OCI-LY3 (cell line): Measurements from ENCODE around the gene BAZ2B.

Source experiments
- H2AFZ ChIP-seq: fragments of 200-600, 300-600 bp; shearing (Covaris generic); 2 replicates; pipeline ENCODE4 v1.6.0; 2014; ENCODE audit warnings: antibody characterized with exemption, low read depth, low read length
- H3K27ac ChIP-seq: fragments of 200-600, 300-600 bp; sonication (generic); 2 replicates; pipeline ENCODE4 v1.5.1; 2014; ENCODE audit warnings: mild to moderate bottlenecking, low read length, moderate library complexity, mixed read lengths
- H3K27me3 ChIP-seq: fragments of 200-600, 300-600 bp; sonication (generic); 2 replicates; pipeline ENCODE4 v1.6.1; 2014; ENCODE audit warnings: low read depth, low read length, mixed read lengths
- H3K36me3 ChIP-seq: fragments of 200-600, 300-600 bp; sonication (generic); replicated peaks from 2 replicates; pipeline ENCODE3; 2014; ENCODE audit warnings: low read depth, low read length, mixed read lengths
- H3K4me1 ChIP-seq: fragments of 300-600, 200-600 bp; sonication (generic); 2 replicates; pipeline ENCODE4 v1.6.1; 2014; ENCODE audit warnings: low read length, mixed read lengths
- H3K4me2 ChIP-seq: fragments of 200-600, 300-600 bp; sonication (generic); 2 replicates; pipeline ENCODE4 v1.6.1; 2014; ENCODE audit warnings: low read length, mixed read lengths
- H3K4me3 ChIP-seq: fragments of 300-600, 200-600 bp; sonication (generic); 2 replicates; pipeline ENCODE4 v1.5.1; 2014; ENCODE audit warnings: antibody characterized with exemption, mild to moderate bottlenecking, low read length, moderate library complexity
- H3K79me2 ChIP-seq: fragments of 300-600, 200-600 bp; shearing (Covaris generic); 2 replicates; pipeline ENCODE4 v1.6.1; 2014; ENCODE audit warnings: mild to moderate bottlenecking, low read length, mixed read lengths
- H3K9ac ChIP-seq: fragments of 300-600, 200-600 bp; shearing (Covaris generic); 2 replicates; pipeline ENCODE4 v1.6.0; 2014; ENCODE audit warnings: mild to moderate bottlenecking, low read length, moderate library complexity
- H3K9me3 ChIP-seq: fragments of 200-600, 300-600 bp; shearing (Covaris generic); 2 replicates; pipeline ENCODE4 v1.6.1; 2014; ENCODE audit warnings: low read length, mixed read lengths; ENCODE audit not compliant: insufficient read depth
- H4K20me1 ChIP-seq: fragments of 200-600, 300-600 bp; sonication (generic); 2 replicates; pipeline ENCODE4 v1.6.1; 2016; ENCODE audit warnings: low read length, mixed read lengths; ENCODE audit not compliant: insufficient read depth
- CTCF ChIP-seq: fragments of 200-600, 300-600 bp; sonication (generic); IDR thresholded peaks from 2 replicates; pipeline ENCODE4 v1.5.1; 2014; ENCODE audit warnings: antibody characterized with exemption, low read length, low read depth
- EZH2phosphoT487 ChIP-seq: fragments of 200-600 bp; shearing (Covaris generic); IDR thresholded peaks from 2 replicates; pipeline ENCODE4 v1.6.1; 2018; ENCODE audit warnings: antibody characterized with exemption, mixed run types, low read depth

Gene BAZ2B

GRCh38 chr2:159475793-159476192, 140.6 kb downstream of the BAZ2B start:
- H3K79me2 ChIP-seq, result no peaks in the 10 kb centered on the region
- no peak overlapping the region for H3K4me2 ChIP-seq
- H2AFZ ChIP-seq, result no peak overlapping the region
- no peaks in the 10 kb centered on the region for H3K9me3 ChIP-seq
- no peak overlapping the region for H3K9ac ChIP-seq
- H3K36me3 ChIP-seq, result no peaks in the 10 kb centered on the region
- no peak overlapping the region for H3K27ac ChIP-seq
- no peaks in the 10 kb centered on the region for H4K20me1 ChIP-seq
- H3K27me3 ChIP-seq, result no peaks in the 10 kb centered on the region
- TF ChIP-seq CTCF (no peak), EZH2phosphoT487 (no peak)
- H3K4me1 ChIP-seq, result no peaks in the 10 kb centered on the region
- H3K4me3 ChIP-seq, result no peak overlapping the region

- H3K36me3 ChIP-seq, result no peaks in the 10 kb centered on the region
- H3K9ac ChIP-seq, result no peak overlapping the region
- H4K20me1 ChIP-seq, result no peaks in the 10 kb centered on the region
- no peak for TF ChIP-seq EZH2phosphoT487
- peak; percentile 12; the same call in 1 of the 2 replicates for TF ChIP-seq CTCF
- no peaks in the 10 kb centered on the region for H3K27me3 ChIP-seq
- no peak overlapping the region for H2AFZ ChIP-seq
- no peak overlapping the region for H3K4me3 ChIP-seq
- no peak overlapping the region for H3K27ac ChIP-seq
- no peaks in the 10 kb centered on the region for H3K79me2 ChIP-seq
- no peak overlapping the region for H3K4me2 ChIP-seq
- H3K4me1 ChIP-seq, result peaks cover 8% of the 10 kb centered on the region
- no peaks in the 10 kb centered on the region for H3K9me3 ChIP-seq
Measured at GRCh38 chr2:159471340-159471739, 145.0 kb downstream of the BAZ2B start.

GRCh38 chr2:159468257-159468656, 148.1 kb downstream of the BAZ2B start:
- Histone ChIP-seq H3K9me3 (no peaks in the 10 kb centered on the region), H3K4me2 (no peak overlapping the region), H3K27ac (no peak overlapping the region), H3K36me3 (no peaks in the 10 kb centered on the region), H3K79me2 (no peaks in the 10 kb centered on the region), H4K20me1 (no peaks in the 10 kb centered on the region), H3K4me1 (peaks cover 8% of the 10 kb centered on the region), H3K4me3 (no peak overlapping the region), H3K9ac (no peak overlapping the region), H3K27me3 (no peaks in the 10 kb centered on the region), H2AFZ (no peak overlapping the region)
- TF ChIP-seq CTCF, result no peak
- TF ChIP-seq EZH2phosphoT487, result no peak

GRCh38 chr2:159462961-159463360, 153.4 kb downstream of the BAZ2B start:
- H3K27ac ChIP-seq, result no peak overlapping the region
- no peaks in the 10 kb centered on the region for H3K9me3 ChIP-seq
- no peaks in the 10 kb centered on the region for H3K36me3 ChIP-seq
- H3K4me2 ChIP-seq, result no peak overlapping the region
- TF ChIP-seq EZH2phosphoT487 (no peak), CTCF (no peak)
- H3K4me3 ChIP-seq, result no peak overlapping the region
- H3K79me2 ChIP-seq, result no peaks in the 10 kb centered on the region
- no peak overlapping the region for H2AFZ ChIP-seq
- no peaks in the 10 kb centered on the region for H3K27me3 ChIP-seq
- no peaks in the 10 kb centered on the region for H4K20me1 ChIP-seq
- H3K9ac ChIP-seq, result no peak overlapping the region
- H3K4me1 ChIP-seq, result peaks cover 2% of the 10 kb centered on the region
